PC-9 (cell line): ENCODE measurements around the gene ACTN1.

ENCODE experiments used
- EZH2 ChIP-seq: fragments of 200-600 bp; sonication (generic); IDR thresholded peaks from 2 replicates; pipeline ENCODE4 v1.8.0; 2017; ENCODE audit warnings: antibody characterized with exemption, low read depth
- TF ChIP-seq, protein P1 (sequence below): fragments of 200-600 bp; sonication (generic); conservative IDR thresholded peaks from 2 replicates; pipeline ENCODE4 v1.6.1; 2017; ENCODE audit warnings: mixed run types, antibody characterized with exemption, mild to moderate bottlenecking, moderate library complexity

DNA sequence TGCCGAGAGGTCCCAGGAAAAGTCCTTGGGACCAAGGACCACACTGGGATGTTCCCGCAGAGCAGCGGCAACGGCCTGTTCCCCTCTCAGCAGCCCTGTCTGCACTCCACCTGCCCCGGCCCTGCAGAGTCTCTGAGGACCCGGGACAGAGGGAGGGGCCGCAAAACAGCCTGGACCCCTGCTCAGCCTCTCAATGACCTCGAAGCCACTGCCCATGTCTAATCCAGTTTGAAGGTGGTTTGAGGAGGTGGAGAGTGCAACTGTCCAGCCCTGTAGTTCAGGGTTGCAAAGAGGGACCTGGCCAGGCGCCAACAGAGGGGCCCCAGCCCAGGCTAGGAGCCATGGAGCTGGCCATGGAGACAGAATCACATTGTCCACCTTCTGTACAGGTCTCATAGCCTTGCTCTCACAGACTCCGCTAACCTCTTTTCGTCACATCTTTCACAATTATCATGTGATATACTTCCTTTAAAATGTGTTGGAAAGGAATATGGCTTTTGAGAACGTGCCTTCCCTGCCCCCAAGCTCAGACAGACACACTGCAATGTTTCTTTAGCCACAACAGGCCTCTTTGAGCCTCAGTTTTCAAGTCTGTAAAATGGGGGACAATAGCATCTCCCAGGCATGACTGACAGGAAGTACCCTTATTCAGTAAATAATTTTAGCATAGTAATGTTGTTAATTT is 49.3 kb downstream of the ACTN1 start:
- TF ChIP-seq EZH2 = no peak
- TF ChIP-seq, protein P1, sequence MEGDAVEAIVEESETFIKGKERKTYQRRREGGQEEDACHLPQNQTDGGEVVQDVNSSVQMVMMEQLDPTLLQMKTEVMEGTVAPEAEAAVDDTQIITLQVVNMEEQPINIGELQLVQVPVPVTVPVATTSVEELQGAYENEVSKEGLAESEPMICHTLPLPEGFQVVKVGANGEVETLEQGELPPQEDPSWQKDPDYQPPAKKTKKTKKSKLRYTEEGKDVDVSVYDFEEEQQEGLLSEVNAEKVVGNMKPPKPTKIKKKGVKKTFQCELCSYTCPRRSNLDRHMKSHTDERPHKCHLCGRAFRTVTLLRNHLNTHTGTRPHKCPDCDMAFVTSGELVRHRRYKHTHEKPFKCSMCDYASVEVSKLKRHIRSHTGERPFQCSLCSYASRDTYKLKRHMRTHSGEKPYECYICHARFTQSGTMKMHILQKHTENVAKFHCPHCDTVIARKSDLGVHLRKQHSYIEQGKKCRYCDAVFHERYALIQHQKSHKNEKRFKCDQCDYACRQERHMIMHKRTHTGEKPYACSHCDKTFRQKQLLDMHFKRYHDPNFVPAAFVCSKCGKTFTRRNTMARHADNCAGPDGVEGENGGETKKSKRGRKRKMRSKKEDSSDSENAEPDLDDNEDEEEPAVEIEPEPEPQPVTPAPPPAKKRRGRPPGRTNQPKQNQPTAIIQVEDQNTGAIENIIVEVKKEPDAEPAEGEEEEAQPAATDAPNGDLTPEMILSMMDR = no peak
